ENCODE data around the gene IFI27. TPM values are rescaled to one million over a fixed set of nuclear protein-coding genes. Genes with fewer than 3 reads are reported as not detected.
A peak's percentile ranks its signal among the peaks of the same experiment; 100 is the strongest.

Gene IFI27
- total RNA-seq, 4 donors from 2014 or later: 39.5 to 958 (median 291) TPM

DNA sequence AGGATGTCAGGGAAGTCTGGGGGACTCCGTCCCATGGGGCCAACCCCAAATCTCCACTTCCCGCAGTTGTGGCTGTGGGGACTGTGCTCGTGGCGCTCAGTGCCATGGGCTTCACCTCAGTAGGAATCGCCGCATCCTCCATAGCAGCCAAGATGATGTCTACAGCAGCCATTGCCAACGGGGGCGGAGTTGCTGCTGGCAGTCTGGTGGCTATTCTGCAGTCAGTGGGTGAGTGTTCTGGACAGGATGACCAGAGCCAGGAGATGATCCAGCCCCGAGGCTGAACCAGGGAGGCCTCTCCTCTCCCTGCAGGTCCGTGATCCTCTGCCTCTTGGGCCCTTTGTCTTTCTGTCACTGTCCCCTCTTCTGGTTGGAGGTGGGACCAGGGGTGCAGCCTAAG, 8.8 kb upstream of the IFI27 start:
- H3K27me3 ChIP-seq: no peaks in the 10 kb centered on the region
- peaks cover 0 to 19% (median 0%) of the 10 kb centered on the region in 3 donors for H3K36me3 ChIP-seq
- no peaks in the 10 kb centered on the region for H3K9me3 ChIP-seq
- H3K27ac ChIP-seq: no peak overlapping the region
- no peak overlapping the region for H3K4me3 ChIP-seq
- intact Hi-C loops (cut with DNase I): no loop called here
- WGBS, 2 donors: 88 to 93% methylated on average over 1 to 2 of the region's 10 CpGs
- H3K4me1 ChIP-seq: no peaks in the 10 kb centered on the region
- TF ChIP-seq, protein P1, sequence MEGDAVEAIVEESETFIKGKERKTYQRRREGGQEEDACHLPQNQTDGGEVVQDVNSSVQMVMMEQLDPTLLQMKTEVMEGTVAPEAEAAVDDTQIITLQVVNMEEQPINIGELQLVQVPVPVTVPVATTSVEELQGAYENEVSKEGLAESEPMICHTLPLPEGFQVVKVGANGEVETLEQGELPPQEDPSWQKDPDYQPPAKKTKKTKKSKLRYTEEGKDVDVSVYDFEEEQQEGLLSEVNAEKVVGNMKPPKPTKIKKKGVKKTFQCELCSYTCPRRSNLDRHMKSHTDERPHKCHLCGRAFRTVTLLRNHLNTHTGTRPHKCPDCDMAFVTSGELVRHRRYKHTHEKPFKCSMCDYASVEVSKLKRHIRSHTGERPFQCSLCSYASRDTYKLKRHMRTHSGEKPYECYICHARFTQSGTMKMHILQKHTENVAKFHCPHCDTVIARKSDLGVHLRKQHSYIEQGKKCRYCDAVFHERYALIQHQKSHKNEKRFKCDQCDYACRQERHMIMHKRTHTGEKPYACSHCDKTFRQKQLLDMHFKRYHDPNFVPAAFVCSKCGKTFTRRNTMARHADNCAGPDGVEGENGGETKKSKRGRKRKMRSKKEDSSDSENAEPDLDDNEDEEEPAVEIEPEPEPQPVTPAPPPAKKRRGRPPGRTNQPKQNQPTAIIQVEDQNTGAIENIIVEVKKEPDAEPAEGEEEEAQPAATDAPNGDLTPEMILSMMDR (IDR thresholded peaks at IDR 0.05): no peak
- DNase-seq: no peak

DNA sequence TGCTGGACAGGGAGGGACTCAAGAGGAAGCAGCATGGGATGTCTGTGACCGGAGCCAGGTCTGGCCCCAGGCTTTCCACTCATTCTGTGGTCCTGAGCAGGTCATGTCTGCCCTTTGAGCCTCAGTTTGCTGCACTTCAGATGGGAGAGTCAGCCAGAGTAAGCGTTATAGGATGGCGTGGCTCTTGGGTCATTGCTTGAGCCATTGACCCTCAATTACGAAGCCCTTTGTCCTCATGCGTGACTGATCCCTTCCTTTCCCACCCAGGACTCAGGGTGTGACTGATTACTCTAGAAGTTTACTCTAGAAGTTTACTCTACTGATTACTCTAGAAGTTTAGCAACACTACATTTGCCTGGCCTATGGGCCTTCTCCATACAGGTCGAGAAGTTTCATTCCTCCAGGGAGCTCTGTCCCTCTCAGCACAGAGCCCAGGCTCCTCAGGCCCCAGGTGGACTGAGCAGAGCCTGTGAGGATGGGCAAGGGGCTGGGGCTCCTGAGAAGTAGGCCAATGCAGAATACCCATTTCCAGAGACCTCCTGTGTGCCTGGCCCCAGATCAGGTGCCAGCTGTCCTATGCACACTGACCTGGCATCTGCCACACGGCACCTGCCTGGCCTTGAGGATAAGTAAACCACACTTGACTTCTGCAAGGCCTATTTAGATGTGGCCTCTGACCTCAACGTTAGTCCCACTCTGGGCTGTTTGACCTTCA, 7.6 kb upstream of the IFI27 start:
- no peak overlapping the region for H3K27ac ChIP-seq
- no peak overlapping the region for H3K4me3 ChIP-seq
- no peaks in the 10 kb centered on the region for H3K9me3 ChIP-seq
- H3K27me3 ChIP-seq: no peaks in the 10 kb centered on the region
- WGBS, 2 donors: 85 to 99% methylated on average over 6 of the region's 8 CpGs
- no peak for DNase-seq
- intact Hi-C loops (cut with DNase I): no loop called here
- peaks cover 0 to 7% (median 0%) of the 10 kb centered on the region in 3 donors for H3K36me3 ChIP-seq
- no peaks in the 10 kb centered on the region for H3K4me1 ChIP-seq
- no peak for TF ChIP-seq POLR2A (IDR thresholded peaks at IDR 0.05)
- TF ChIP-seq, protein P1 (IDR thresholded peaks at IDR 0.05): no peak

DNA sequence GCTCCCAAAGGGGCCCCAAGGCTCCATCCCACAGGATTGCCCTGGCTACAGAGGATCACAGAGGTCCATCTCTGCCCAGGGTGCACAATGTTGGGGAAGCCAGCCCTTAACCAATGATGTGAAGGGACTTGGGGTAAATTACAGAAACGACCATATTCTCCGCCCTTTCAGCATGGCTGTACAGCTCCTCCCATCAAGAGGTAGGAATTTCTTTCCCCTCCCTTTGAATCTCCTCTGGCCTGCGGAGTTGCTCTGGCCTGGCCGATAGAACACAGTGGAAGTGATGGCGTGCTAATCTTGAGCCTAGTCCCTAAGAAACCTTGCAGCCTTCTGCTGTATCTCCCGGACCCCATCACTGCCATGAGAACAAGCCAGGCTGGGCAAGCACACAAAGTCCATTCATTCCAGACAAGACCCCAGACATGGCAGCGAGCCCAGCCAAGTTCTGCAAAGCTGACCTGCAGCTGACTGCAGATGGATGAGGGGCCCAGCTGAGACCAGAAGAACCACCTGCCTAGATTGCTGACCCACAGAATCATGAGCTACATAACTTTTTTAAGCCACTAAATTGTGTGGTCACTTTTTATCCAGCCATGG, 6.9 kb upstream of the IFI27 start:
- Histone ChIP-seq H3K4me1 (no peaks in the 10 kb centered on the region), H3K4me3 (no peak overlapping the region), H3K27ac (no peak overlapping the region), H3K27me3 (no peaks in the 10 kb centered on the region), H3K36me3 (peaks cover 0 to under 1% (median 0%) of the 10 kb centered on the region in 3 donors), H3K9me3 (no peaks in the 10 kb centered on the region)
- no peak for DNase-seq
- WGBS, 2 donors: 83 to 84% methylated on average over 5 to 7 of the region's 7 CpGs
- TF ChIP-seq, protein P1 (IDR thresholded peaks at IDR 0.05): no peak
- no peak for TF ChIP-seq POLR2A (IDR thresholded peaks at IDR 0.05)
- intact Hi-C loops (cut with DNase I): no loop called here

DNA sequence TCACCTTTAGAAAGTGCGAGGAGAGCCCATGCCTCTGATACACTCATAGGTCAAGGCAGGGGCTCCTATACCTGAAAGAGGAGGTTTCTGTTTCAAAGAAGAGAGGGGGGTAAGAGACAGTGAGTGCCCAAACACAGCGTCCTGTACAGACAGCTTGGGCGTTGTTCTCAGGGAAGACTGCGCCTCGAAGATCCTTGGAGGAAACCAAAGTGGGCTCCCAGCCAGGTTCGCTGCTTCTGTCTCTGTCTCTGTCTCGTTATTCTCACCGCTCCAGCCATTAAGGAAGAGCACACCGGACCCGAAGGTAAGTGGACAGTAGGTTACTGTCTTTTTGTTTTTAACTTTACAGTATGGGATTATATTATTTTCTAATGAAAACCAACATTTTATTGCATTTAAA, 5.8 kb upstream of the IFI27 start:
- no peak overlapping the region for H3K27ac ChIP-seq
- 72 to 73% methylated on average over 9 to 10 of the region's 10 CpGs for WGBS, 2 donors
- no peaks in the 10 kb centered on the region for H3K27me3 ChIP-seq
- H3K9me3 ChIP-seq: no peaks in the 10 kb centered on the region
- H3K36me3 ChIP-seq: no peaks in the 10 kb centered on the region
- intact Hi-C loops (cut with DNase I): no loop called here
- no peak for DNase-seq
- no peak overlapping the region for H3K4me3 ChIP-seq
- TF ChIP-seq, protein P1 (IDR thresholded peaks at IDR 0.05): no peak
- no peak for TF ChIP-seq POLR2A (IDR thresholded peaks at IDR 0.05)
- H3K4me1 ChIP-seq: peaks cover 0 to 10% (median 5%) of the 10 kb centered on the region in 3 donors

DNA sequence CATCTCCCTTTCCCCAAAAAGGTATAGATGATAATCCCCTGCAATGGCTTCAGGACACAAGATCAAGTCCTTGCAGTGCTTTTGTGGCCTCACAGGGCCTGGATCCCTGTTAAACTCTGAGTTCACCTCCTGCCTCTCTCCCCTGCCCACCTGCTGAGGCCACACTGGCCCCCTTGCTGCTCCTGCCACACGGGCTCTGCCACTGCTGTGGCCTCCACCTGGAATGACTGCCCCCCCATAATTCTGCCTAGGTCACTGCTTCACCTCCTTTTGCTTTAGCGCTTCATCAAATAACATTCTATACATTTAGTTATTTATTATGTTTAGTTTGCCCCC, 653 bp upstream of the IFI27 start:
- peaks cover 8 to 57% (median 28%) of the 10 kb centered on the region in 3 donors for H3K4me1 ChIP-seq
- TF ChIP-seq POLR2A (IDR thresholded peaks at IDR 0.05): no peak
- TF ChIP-seq, protein P1 (IDR thresholded peaks at IDR 0.05): no peak
- no peaks in the 10 kb centered on the region for H3K36me3 ChIP-seq
- H3K27me3 ChIP-seq: no peaks in the 10 kb centered on the region
- 78 to 95% methylated on average over 2 of the region's 2 CpGs for WGBS, 2 donors
- no peaks in the 10 kb centered on the region for H3K9me3 ChIP-seq
- peak overlapping the region; percentile 71 to 91 (median 86) for H3K27ac ChIP-seq
- no peak for DNase-seq
- no peak overlapping the region for H3K4me3 ChIP-seq
- intact Hi-C loops (cut with DNase I): no loop called here
